Liver (tissue), 9 donors: ENCODE measurements around the gene BEND3. TPM values are rescaled to one million over a fixed set of nuclear protein-coding genes. Genes with fewer than 3 reads are reported as not detected.

Experiments
- DNase-seq: peaks from one replicate; pipeline ENCODE4 v3.0.0-alpha.2; 2017; ENCODE audit warnings: low spot score
- H3K27ac ChIP-seq, 2 donors: one replicate each; pipeline ENCODE4 v1.7.0; 2013; ENCODE audit warnings: inconsistent platforms in 2 of 2, low read length in 2 of 2, control low read depth in 1 of 2, low read depth in 1 of 2, mild to moderate bottlenecking in 1 of 2
- H3K27me3 ChIP-seq, 4 donors: one replicate each; pipeline versions ENCODE4 v1.6.1 to v1.7.0; 2013; ENCODE audit warnings: low read length in 3 of 4, inconsistent platforms in 1 of 4, mild to moderate bottlenecking in 1 of 4, moderate library complexity in 1 of 4; ENCODE audit not compliant: control insufficient read depth in 4 of 4, insufficient read depth in 4 of 4
- H3K36me3 ChIP-seq, 4 donors: one replicate each; pipeline versions ENCODE4 v1.6.1 to v1.7.0; 2013; ENCODE audit warnings: low read length in 3 of 4, mild to moderate bottlenecking in 3 of 4, low read depth in 1 of 4, moderate library complexity in 1 of 4; ENCODE audit not compliant: control insufficient read depth in 4 of 4, insufficient read depth in 3 of 4
- H3K4me1 ChIP-seq, 4 donors: one replicate each; pipeline versions ENCODE4 v1.6.1 to v1.7.0; 2013; ENCODE audit warnings: low read length in 3 of 4, mild to moderate bottlenecking in 3 of 4, moderate library complexity in 1 of 4; ENCODE audit not compliant: control insufficient read depth in 4 of 4, insufficient read depth in 4 of 4
- H3K4me3 ChIP-seq, 3 donors: one replicate each; pipeline versions ENCODE4 v1.6.1 to v1.7.0; 2013; ENCODE audit warnings: low read length in 3 of 3, control low read depth in 1 of 3, low read depth in 1 of 3, mild to moderate bottlenecking in 1 of 3
- H3K9ac ChIP-seq, 2 donors: one replicate each; pipeline ENCODE4 v1.7.0; 2013; ENCODE audit warnings: low read length in 2 of 2, mild to moderate bottlenecking in 2 of 2, moderate library complexity in 2 of 2, control low read depth in 1 of 2, low read depth in 1 of 2
- H3K9me3 ChIP-seq, 4 donors: one replicate each; pipeline versions ENCODE4 v1.6.1 to v1.7.0; 2013; ENCODE audit warnings: low read length in 3 of 4; ENCODE audit not compliant: control insufficient read depth in 4 of 4
- CTCF ChIP-seq: fragments of 150-350 bp; IDR thresholded peaks from 2 replicates; pipeline ENCODE4 v1.5.1; 2017; ENCODE audit warnings: improper control_type of control experiment, low read depth, low read length; ENCODE audit not compliant: missing input control
- EGR1 ChIP-seq, 2 donors: IDR thresholded peaks; 2 replicates each; pipeline ENCODE4 v1.6.1; 2016 to 2018; ENCODE audit warnings: antibody characterized with exemption in 2 of 2, low read depth in 2 of 2
- FOXA1 ChIP-seq: IDR thresholded peaks from 2 replicates; pipeline ENCODE4 v1.6.1; 2016; ENCODE audit warnings: antibody characterized with exemption
- FOXA2 ChIP-seq: IDR thresholded peaks from 2 replicates; pipeline ENCODE4 v1.6.1; 2016; ENCODE audit warnings: antibody characterized with exemption
- GABPA ChIP-seq, 2 donors: IDR thresholded peaks in 1 of 2; conservative IDR thresholded peaks in 1 of 2; 2 replicates each; pipeline ENCODE4 v1.6.1; 2016; ENCODE audit warnings: antibody characterized with exemption in 2 of 2, mild to moderate bottlenecking in 1 of 2, moderate library complexity in 1 of 2
- HNF4A ChIP-seq, 2 donors: conservative IDR thresholded peaks; 2 replicates each; pipeline ENCODE4 v1.6.1; 2016; ENCODE audit warnings: antibody characterized with exemption in 2 of 2, mild to moderate bottlenecking in 2 of 2
- HNF4G ChIP-seq: IDR thresholded peaks from 2 replicates; pipeline ENCODE4 v1.6.1; 2016; ENCODE audit warnings: antibody characterized with exemption
- JUND ChIP-seq, 2 donors: IDR thresholded peaks; 2 replicates each; pipeline ENCODE4 v1.6.1; 2016; ENCODE audit warnings: antibody characterized with exemption in 2 of 2
- NR2F2 ChIP-seq: IDR thresholded peaks from 2 replicates; pipeline ENCODE4 v1.6.1; 2016; ENCODE audit warnings: antibody characterized with exemption
- RAD21 ChIP-seq, 2 donors: IDR thresholded peaks; 2 replicates each; pipeline ENCODE4 v1.6.1; 2016; ENCODE audit warnings: antibody characterized with exemption in 2 of 2, mild to moderate bottlenecking in 2 of 2
- REST ChIP-seq: IDR thresholded peaks from 2 replicates; pipeline ENCODE4 v1.6.1; 2016; ENCODE audit warnings: antibody characterized with exemption, mild to moderate bottlenecking
- RXRA ChIP-seq, 2 donors: IDR thresholded peaks; 2 replicates each; pipeline ENCODE4 v1.6.1; 2017 to 2018; ENCODE audit warnings: antibody characterized with exemption in 2 of 2, mild to moderate bottlenecking in 1 of 2
- SP1 ChIP-seq: IDR thresholded peaks from 2 replicates; pipeline ENCODE4 v1.6.1; 2018; ENCODE audit warnings: antibody characterized with exemption, mild to moderate bottlenecking
- TAF1 ChIP-seq: conservative IDR thresholded peaks from 2 replicates; pipeline ENCODE4 v1.6.1; 2016; ENCODE audit warnings: antibody characterized with exemption, mild to moderate bottlenecking
- YY1 ChIP-seq: IDR thresholded peaks from 2 replicates; pipeline ENCODE4 v1.6.1; 2016; ENCODE audit warnings: antibody characterized with exemption, mild to moderate bottlenecking
- ZBTB33 ChIP-seq: IDR thresholded peaks from 2 replicates; pipeline ENCODE4 v1.6.1; 2016; ENCODE audit warnings: antibody characterized with exemption
- WGBS: extraction: QIAGEN DNeasy Blood & Tissue Kit; methylation state at CpG from one replicate; pipeline ENCODE4 v1.1.7; 2013; 5-methylcytosine and 5-hydroxymethylcytosine counted together
- polyA plus RNA-seq, 2 donors: library from polyadenylated mRNA; stranded (reverse) in 1 of 2; unstranded in 1 of 2; fragments of 200-250 nt in 1 of 2; fragments of >200 nt in 1 of 2; fragmentation: Nextera tagmentation in 1 of 2; extraction: Ambion mirVana in 1 of 2; gene quantifications; one replicate each; pipeline versions ENCODE4 v1.2.1 to v1.2.3, GENCODE V29; 2013 to 2015
- total RNA-seq, 2 donors: library from RNA; depleted of rRNA; stranded (reverse); fragments of >200 nt; gene quantifications; one replicate each; pipeline ENCODE4 v1.2.3, GENCODE V29; 2014
- TF ChIP-seq, protein P1 (sequence below): IDR thresholded peaks from 2 replicates; pipeline ENCODE4 v1.6.1; 2016; ENCODE audit warnings: antibody characterized with exemption
- TF ChIP-seq, protein P2 (sequence below): IDR thresholded peaks from 2 replicates; pipeline ENCODE4 v1.6.1; 2016; ENCODE audit warnings: antibody characterized with exemption
- donor health status: healthy.
- donor health status: healthy.
- donor health status: healthy.
- donor health status: healthy.
- donor health status: healthy.

BEND3 gene
- total and polyA plus RNA-seq, 4 donors: 0.47 to 1.7 (median 1.2) TPM

- TF ChIP-seq GABPA (IDR thresholded peaks at IDR 0.05 in 1 of 2, conservative IDR thresholded peaks at IDR 0.05 in 1 of 2): no peak
- TF ChIP-seq FOXA2: no peak
- no peak for TF ChIP-seq EGR1 (IDR thresholded peaks at IDR 0.05; ENCODE audit: low read depth in 2 of 2)
These were observed 1.6 kb upstream of the BEND3 start (continued) for GRCh38 chr6:107116931-107117330.

GRCh38 chr6:107116328-107116892, 1.1 kb upstream of the BEND3 start:
- WGBS: 4% methylated on average over 15 of the region's 15 CpGs
- Histone ChIP-seq H3K4me3 (peak overlapping the region; percentile 57 to 93 (median 70)), H3K36me3 (no peaks in the 10 kb centered on the region), H3K9ac (peak overlapping the region in 1 of 2 donors; percentile 30), H3K9me3 (no peaks in the 10 kb centered on the region), H3K27ac (peak overlapping the region in 1 of 2 donors; percentile 46), H3K27me3 (no peaks in the 10 kb centered on the region), H3K4me1 (peaks cover 0 to 21% (median 16%) of the 10 kb centered on the region in 4 donors)
- DNase-seq: peak; percentile 39
- TF ChIP-seq, protein P1, sequence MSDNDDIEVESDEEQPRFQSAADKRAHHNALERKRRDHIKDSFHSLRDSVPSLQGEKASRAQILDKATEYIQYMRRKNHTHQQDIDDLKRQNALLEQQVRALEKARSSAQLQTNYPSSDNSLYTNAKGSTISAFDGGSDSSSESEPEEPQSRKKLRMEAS: peak; percentile 35
- TF ChIP-seq RXRA (IDR thresholded peaks at IDR 0.05): no peak

DNA sequence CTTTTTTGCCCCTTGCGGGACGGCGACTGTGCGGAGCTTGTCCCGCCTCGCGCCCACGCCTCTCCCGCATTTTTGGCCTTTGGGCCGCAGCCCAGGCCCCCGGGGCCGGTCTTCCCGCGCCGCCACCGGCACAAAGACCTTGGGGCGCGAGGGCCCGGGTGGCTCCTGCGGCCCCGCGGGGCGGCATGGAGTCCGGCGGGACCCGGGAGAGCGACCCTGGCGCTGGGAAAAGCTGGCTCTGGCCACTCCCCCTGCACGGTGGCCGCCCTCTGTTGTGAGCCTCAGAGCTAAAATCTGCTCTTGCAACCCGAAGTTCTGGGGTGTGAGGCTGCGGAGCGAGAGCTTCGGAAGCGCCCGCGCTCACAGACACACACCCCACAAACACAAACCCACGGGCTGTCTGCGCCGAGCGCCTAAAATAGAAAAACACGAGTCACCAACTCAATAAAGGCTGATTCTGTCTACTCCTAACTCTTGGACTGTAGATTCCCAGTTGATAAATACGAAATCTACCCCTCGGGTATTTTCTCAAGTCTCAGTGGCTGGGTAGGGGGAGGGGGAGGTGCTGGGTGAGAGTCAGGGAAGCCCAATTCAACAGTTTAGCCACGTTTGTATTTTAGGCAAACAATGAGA, 496 bp upstream of the BEND3 start:
- peak overlapping the region in 1 of 2 donors; percentile 30 for H3K9ac ChIP-seq
- DNase-seq: peak; percentile 55

More for the DNA sequence above, 496 bp upstream of the BEND3 start:
- Histone ChIP-seq H3K36me3 (no peaks in the 10 kb centered on the region), H3K4me1 (peaks cover 0 to 21% (median 16%) of the 10 kb centered on the region in 4 donors), H3K4me3 (peak overlapping the region; percentile 57 to 93 (median 70)), H3K27me3 (no peaks in the 10 kb centered on the region), H3K9me3 (no peaks in the 10 kb centered on the region), H3K27ac (peak overlapping the region; percentile 19 to 46)
- under 1% methylated on average over 45 of the region's 45 CpGs for WGBS
- no peak for TF ChIP-seq SP1
- no peak for TF ChIP-seq ZBTB33
- no peak for TF ChIP-seq GABPA (IDR thresholded peaks at IDR 0.05 in 1 of 2, conservative IDR thresholded peaks at IDR 0.05 in 1 of 2)
- TF ChIP-seq, protein P1: no peak
- no peak for TF ChIP-seq NR2F2
- TF ChIP-seq HNF4G: no peak
- no peak for TF ChIP-seq FOXA2
- TF ChIP-seq RXRA (IDR thresholded peaks at IDR 0.05): no peak
- TF ChIP-seq EGR1 (IDR thresholded peaks at IDR 0.05; ENCODE audit: low read depth in 2 of 2): no peak
- no peak for TF ChIP-seq HNF4A (conservative IDR thresholded peaks at IDR 0.05)
- no peak for TF ChIP-seq TAF1
- no peak for TF ChIP-seq REST
- TF ChIP-seq JUND (IDR thresholded peaks at IDR 0.05): no peak
- TF ChIP-seq CTCF: no peak
- no peak for TF ChIP-seq RAD21 (IDR thresholded peaks at IDR 0.05)
- TF ChIP-seq, protein P2, sequence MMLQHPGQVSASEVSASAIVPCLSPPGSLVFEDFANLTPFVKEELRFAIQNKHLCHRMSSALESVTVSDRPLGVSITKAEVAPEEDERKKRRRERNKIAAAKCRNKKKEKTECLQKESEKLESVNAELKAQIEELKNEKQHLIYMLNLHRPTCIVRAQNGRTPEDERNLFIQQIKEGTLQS: no peak
- no peak for TF ChIP-seq YY1
- TF ChIP-seq FOXA1: no peak
